ENCODE results near the gene MEGF6.

- no peak for TF ChIP-seq POLR2A (IDR thresholded peaks at IDR 0.05; ENCODE audit: low read length)
- TF ChIP-seq GATA1 (IDR thresholded peaks at IDR 0.05; ENCODE audit: low read depth, low read length): no peak
Observed at GRCh38 chr1:3560981-3561380, 50.3 kb downstream of the MEGF6 start.

Measured in erythroblast (primary cell).